HFFc6 (cell line): Measurements from ENCODE around the gene DNAJB13. TPM values are rescaled to one million over a fixed set of nuclear protein-coding genes. Genes with fewer than 3 reads are reported as not detected.

Experiments used
- DNase-seq: peaks from one replicate; pipeline ENCODE4 v3.0.0-alpha.2; 2018
- H3K27ac Mint-ChIP-seq: 2 replicates; pipeline ENCODE4 v1.8.0; 2020; ENCODE audit warnings: mild to moderate bottlenecking, mixed read lengths
- H3K27me3 Mint-ChIP-seq: 2 replicates; pipeline ENCODE4 v1.8.0; 2021; ENCODE audit warnings: mild to moderate bottlenecking, moderate library complexity, mixed read lengths; ENCODE audit not compliant: insufficient read depth
- H3K36me3 Mint-ChIP-seq: 2 replicates; pipeline ENCODE4 v1.8.0; 2021; ENCODE audit warnings: low read depth, mixed read lengths
- H3K4me1 Mint-ChIP-seq: 2 replicates; pipeline ENCODE4 v1.8.0; 2020; ENCODE audit warnings: low read depth, mixed read lengths
- H3K4me3 Mint-ChIP-seq: 2 replicates; pipeline ENCODE4 v1.8.0; 2020; ENCODE audit warnings: mild to moderate bottlenecking, moderate library complexity, mixed read lengths
- H3K9me3 Mint-ChIP-seq: 2 replicates; pipeline ENCODE4 v1.8.0; 2020; ENCODE audit warnings: mild to moderate bottlenecking, mixed read lengths
- CTCF ChIP-seq: fragments of 200-600 bp; sonication (generic); IDR thresholded peaks from 2 replicates; pipeline ENCODE4 v1.5.0; 2021; ENCODE audit warnings: antibody characterized with exemption, mild to moderate bottlenecking
- total RNA-seq, 6 experiments: library from RNA; stranded (reverse); fragmentation: NEBNext Ultra II Directional; extraction: Animal tissue kit (Norgen Biotek cat#: 25700); gene quantifications; 2 replicates in 1 of 6; 3 replicates in 5 of 6; pipeline ENCODE4 v1.2.3, GENCODE V29; 2021

Gene DNAJB13
- total RNA-seq, 6 experiments from 2014 or later = 0.11 to 0.25 (median 0.17) TPM; not detected in 2

- DNase-seq = peak; percentile 26
- Mint-ChIP-seq H3K36me3 (no peaks in the 10 kb centered on the region), H3K27me3 (peaks cover 3% of the 10 kb centered on the region; the same call in 1 of the 2 replicates), H3K9me3 (no peaks in the 10 kb centered on the region), H3K27ac (no peak overlapping the region), H3K4me3 (no peak overlapping the region), H3K4me1 (no peaks in the 10 kb centered on the region)
- no peak for TF ChIP-seq CTCF
Observed at GRCh38 chr11:73995247-73995646, 44.4 kb downstream of the DNAJB13 start.

- no peak for DNase-seq
- Mint-ChIP-seq H3K4me3 (no peak overlapping the region), H3K4me1 (no peaks in the 10 kb centered on the region), H3K36me3 (no peaks in the 10 kb centered on the region), H3K27ac (no peak overlapping the region), H3K9me3 (no peaks in the 10 kb centered on the region), H3K27me3 (peaks cover 3% of the 10 kb centered on the region; the same call in 1 of the 2 replicates)
- TF ChIP-seq CTCF = no peak
Observed at GRCh38 chr11:73995731-73996130, 44.9 kb downstream of the DNAJB13 start.

GRCh38 chr11:73996161-73996747, 45.4 kb downstream of the DNAJB13 start:
- H3K36me3 Mint-ChIP-seq = no peaks in the 10 kb centered on the region
- H3K4me3 Mint-ChIP-seq = no peak overlapping the region
- DNase-seq = no peak
- H3K27ac Mint-ChIP-seq = no peak overlapping the region
- no peaks in the 10 kb centered on the region for H3K27me3 Mint-ChIP-seq
- H3K4me1 Mint-ChIP-seq = no peaks in the 10 kb centered on the region
- no peaks in the 10 kb centered on the region for H3K9me3 Mint-ChIP-seq
- TF ChIP-seq CTCF = no peak

- Mint-ChIP-seq H3K27ac (no peak overlapping the region), H3K27me3 (no peaks in the 10 kb centered on the region), H3K4me1 (no peaks in the 10 kb centered on the region), H3K9me3 (no peaks in the 10 kb centered on the region), H3K4me3 (no peak overlapping the region), H3K36me3 (no peaks in the 10 kb centered on the region)
- no peak for DNase-seq
- TF ChIP-seq CTCF = no peak
Observed at GRCh38 chr11:73997120-73997770, 46.4 kb downstream of the DNAJB13 start.

GRCh38 chr11:73998846-73999575, 48.2 kb downstream of the DNAJB13 start:
- no peak for DNase-seq
- H3K36me3 Mint-ChIP-seq = no peaks in the 10 kb centered on the region
- no peaks in the 10 kb centered on the region for H3K27me3 Mint-ChIP-seq
- H3K9me3 Mint-ChIP-seq = no peaks in the 10 kb centered on the region
- no peak for TF ChIP-seq CTCF
- no peaks in the 10 kb centered on the region for H3K4me1 Mint-ChIP-seq
- no peak overlapping the region for H3K27ac Mint-ChIP-seq
- no peak overlapping the region for H3K4me3 Mint-ChIP-seq
